Measurements from ENCODE around the gene EPHA4.

EPHA4 gene

DNA sequence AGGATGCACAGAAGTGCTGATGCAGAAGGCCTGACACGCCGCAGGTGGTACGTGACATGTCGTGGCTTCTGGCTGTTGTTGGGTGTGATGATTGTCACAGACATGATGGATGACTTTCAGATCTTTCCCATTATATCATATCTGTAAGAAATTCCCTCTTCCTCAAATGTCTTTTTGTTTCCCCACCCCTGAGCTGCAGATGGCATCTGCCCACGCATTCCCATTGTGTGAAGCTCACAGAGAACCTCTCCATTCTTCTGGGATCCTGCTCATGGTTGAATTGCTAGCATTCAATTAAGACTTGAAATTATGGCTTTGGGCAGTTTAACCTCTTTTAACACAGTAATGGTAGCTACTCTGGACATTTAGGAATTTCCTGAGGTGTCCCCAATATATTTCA, 28.3 kb upstream of the EPHA4 start:
- TF ChIP-seq, protein P1, sequence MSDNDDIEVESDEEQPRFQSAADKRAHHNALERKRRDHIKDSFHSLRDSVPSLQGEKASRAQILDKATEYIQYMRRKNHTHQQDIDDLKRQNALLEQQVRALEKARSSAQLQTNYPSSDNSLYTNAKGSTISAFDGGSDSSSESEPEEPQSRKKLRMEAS (IDR thresholded peaks at IDR 0.05) = no peak
- TF ChIP-seq, protein P2, sequence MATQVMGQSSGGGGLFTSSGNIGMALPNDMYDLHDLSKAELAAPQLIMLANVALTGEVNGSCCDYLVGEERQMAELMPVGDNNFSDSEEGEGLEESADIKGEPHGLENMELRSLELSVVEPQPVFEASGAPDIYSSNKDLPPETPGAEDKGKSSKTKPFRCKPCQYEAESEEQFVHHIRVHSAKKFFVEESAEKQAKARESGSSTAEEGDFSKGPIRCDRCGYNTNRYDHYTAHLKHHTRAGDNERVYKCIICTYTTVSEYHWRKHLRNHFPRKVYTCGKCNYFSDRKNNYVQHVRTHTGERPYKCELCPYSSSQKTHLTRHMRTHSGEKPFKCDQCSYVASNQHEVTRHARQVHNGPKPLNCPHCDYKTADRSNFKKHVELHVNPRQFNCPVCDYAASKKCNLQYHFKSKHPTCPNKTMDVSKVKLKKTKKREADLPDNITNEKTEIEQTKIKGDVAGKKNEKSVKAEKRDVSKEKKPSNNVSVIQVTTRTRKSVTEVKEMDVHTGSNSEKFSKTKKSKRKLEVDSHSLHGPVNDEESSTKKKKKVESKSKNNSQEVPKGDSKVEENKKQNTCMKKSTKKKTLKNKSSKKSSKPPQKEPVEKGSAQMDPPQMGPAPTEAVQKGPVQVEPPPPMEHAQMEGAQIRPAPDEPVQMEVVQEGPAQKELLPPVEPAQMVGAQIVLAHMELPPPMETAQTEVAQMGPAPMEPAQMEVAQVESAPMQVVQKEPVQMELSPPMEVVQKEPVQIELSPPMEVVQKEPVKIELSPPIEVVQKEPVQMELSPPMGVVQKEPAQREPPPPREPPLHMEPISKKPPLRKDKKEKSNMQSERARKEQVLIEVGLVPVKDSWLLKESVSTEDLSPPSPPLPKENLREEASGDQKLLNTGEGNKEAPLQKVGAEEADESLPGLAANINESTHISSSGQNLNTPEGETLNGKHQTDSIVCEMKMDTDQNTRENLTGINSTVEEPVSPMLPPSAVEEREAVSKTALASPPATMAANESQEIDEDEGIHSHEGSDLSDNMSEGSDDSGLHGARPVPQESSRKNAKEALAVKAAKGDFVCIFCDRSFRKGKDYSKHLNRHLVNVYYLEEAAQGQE (IDR thresholded peaks at IDR 0.05; ENCODE audit: low read depth) = no peak
- TF ChIP-seq YY1 (IDR thresholded peaks at IDR 0.05; ENCODE audit: low read depth) = no peak

DNA sequence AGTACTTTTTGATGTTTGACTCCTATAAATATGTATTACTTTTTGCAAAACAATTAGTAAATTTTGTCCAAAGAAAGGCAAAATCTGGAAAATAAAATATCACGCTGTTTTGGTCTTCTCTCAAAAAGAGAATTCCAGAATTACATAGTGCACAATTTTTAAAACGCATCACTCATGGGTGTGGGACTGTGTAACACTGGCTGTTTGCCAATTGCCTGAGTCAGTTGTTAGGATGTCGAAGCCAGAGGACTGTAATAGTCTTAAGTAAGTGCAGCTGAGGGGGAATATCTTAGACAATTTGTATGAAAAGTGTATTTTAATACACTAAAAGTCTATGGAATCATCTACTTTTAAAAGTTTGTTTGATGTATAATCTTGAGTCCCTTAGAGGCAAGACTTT, 24.1 kb upstream of the EPHA4 start:
- TF ChIP-seq FOXM1 (IDR thresholded peaks at IDR 0.05; ENCODE audit: borderline replicate concordance, low read depth) (no peak), YY1 (IDR thresholded peaks at IDR 0.05; ENCODE audit: low read depth) (no peak), TEAD4 (IDR thresholded peaks at IDR 0.05) (no peak), TAF1 (IDR thresholded peaks at IDR 0.05; ENCODE audit: low read depth) (no peak), TCF12 (IDR thresholded peaks at IDR 0.05; ENCODE audit: low read depth) (no peak), ZBTB7A (IDR thresholded peaks at IDR 0.05; ENCODE audit: low read depth) (no peak), NFIC (IDR thresholded peaks at IDR 0.05) (no peak), CREB1 (IDR thresholded peaks at IDR 0.05; ENCODE audit: low read depth) (no peak), CEBPB (IDR thresholded peaks at IDR 0.05) (no peak), EGR1 (IDR thresholded peaks at IDR 0.05) (no peak)
- TF ChIP-seq, protein P1 (IDR thresholded peaks at IDR 0.05) = no peak
- TF ChIP-seq, protein P3, sequence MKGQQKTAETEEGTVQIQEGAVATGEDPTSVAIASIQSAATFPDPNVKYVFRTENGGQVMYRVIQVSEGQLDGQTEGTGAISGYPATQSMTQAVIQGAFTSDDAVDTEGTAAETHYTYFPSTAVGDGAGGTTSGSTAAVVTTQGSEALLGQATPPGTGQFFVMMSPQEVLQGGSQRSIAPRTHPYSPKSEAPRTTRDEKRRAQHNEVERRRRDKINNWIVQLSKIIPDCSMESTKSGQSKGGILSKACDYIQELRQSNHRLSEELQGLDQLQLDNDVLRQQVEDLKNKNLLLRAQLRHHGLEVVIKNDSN (IDR thresholded peaks at IDR 0.05) = no peak
- TF ChIP-seq, protein P2 (IDR thresholded peaks at IDR 0.05; ENCODE audit: low read depth) = no peak

DNA sequence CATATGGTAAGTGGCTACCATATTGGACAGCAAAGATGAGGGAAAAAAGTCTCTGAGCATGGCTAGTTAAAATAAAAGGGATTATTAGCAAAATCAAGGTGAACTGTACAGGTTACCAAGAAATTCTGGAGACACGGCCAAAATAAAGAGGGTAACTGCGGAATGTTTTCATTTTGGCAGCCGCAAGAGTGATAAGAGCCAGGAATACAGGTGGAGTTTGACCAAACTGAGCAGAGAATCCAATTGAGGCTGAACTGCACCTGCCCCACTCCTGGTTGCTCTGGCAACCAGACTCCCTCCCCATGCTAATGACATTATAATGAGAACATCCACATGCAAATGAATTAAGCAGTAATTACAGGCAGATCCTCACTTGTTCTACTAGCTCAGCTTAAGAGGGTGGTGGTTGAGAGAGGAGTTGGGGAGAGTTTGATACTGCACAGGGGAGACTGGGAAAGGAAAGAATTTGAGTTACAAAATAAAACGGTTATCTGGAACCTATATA, 18.8 kb upstream of the EPHA4 start:
- TF ChIP-seq FOXM1 (IDR thresholded peaks at IDR 0.05; ENCODE audit: borderline replicate concordance, low read depth) (no peak), YY1 (IDR thresholded peaks at IDR 0.05; ENCODE audit: low read depth) (no peak), TAF1 (IDR thresholded peaks at IDR 0.05; ENCODE audit: low read depth) (no peak), NFIC (IDR thresholded peaks at IDR 0.05) (no peak), EP300 (IDR thresholded peaks at IDR 0.05; ENCODE audit: borderline replicate concordance) (no peak), CEBPB (IDR thresholded peaks at IDR 0.05) (no peak)
- TF ChIP-seq, protein P1 (IDR thresholded peaks at IDR 0.05) = no peak
- TF ChIP-seq, protein P2 (IDR thresholded peaks at IDR 0.05; ENCODE audit: low read depth) = no peak

DNA sequence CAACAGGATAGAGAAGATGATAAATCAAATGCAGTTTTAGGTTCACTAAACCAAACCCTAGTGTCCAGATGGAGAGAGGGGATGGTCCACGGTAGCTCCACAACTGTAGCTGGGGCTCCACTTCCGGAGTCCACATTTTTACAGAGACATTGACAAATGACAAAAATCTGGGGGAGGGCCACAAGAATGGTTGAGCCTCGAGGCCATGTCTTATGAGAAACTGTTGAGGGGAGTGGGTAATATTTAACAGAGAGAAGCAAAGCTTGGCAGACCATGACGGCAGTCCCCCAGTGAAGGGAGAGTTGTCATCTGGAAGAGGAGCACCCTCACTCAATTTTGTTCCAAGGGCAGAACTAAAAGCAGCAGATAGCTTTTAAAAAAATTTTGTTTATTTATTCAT, 17.6 kb upstream of the EPHA4 start:
- no peak for TF ChIP-seq FOXM1 (IDR thresholded peaks at IDR 0.05; ENCODE audit: borderline replicate concordance, low read depth)
- no peak for TF ChIP-seq RAD21 (IDR thresholded peaks at IDR 0.05; ENCODE audit: low read depth)
- TF ChIP-seq YY1 (IDR thresholded peaks at IDR 0.05; ENCODE audit: low read depth) = no peak
- TF ChIP-seq, protein P1 (IDR thresholded peaks at IDR 0.05) = no peak
- TF ChIP-seq, protein P2 (IDR thresholded peaks at IDR 0.05; ENCODE audit: low read depth) = no peak
- no peak for TF ChIP-seq NFIC (IDR thresholded peaks at IDR 0.05)
- no peak for TF ChIP-seq EP300 (IDR thresholded peaks at IDR 0.05; ENCODE audit: borderline replicate concordance)
- TF ChIP-seq CREB1 (IDR thresholded peaks at IDR 0.05; ENCODE audit: low read depth) = no peak
- TF ChIP-seq TEAD4 (IDR thresholded peaks at IDR 0.05) = no peak
